Body of pancreas (tissue), 4 donors: ENCODE measurements around the gene OSBP2. TPM values are rescaled to one million over a fixed set of nuclear protein-coding genes. Genes with fewer than 3 reads are reported as not detected.

Source experiments
- ATAC-seq: fragments of 150-250 bp; one replicate; pipeline ENCODE4 v1.9.1; 2016
- DNase-seq, 4 donors: peaks; one replicate each; pipeline ENCODE4 v3.0.0-alpha.2; 2019
- H3K27ac ChIP-seq, 4 donors: fragments of 200-600 bp; sonication (generic); 1 replicate in 3 of 4; 2 replicates in 1 of 4; pipeline versions ENCODE4 v1.5.1 to v1.6.1; 2016 to 2019; ENCODE audit warnings: mild to moderate bottlenecking in 1 of 4, mixed read lengths in 1 of 4, moderate library complexity in 1 of 4
- H3K27me3 ChIP-seq, 2 donors: fragments of 200-600 bp; sonication (generic); one replicate each; pipeline ENCODE4 v1.6.0; 2016; ENCODE audit warnings: mild to moderate bottlenecking in 1 of 2
- H3K36me3 ChIP-seq, 2 donors: fragments of 200-600 bp; sonication (generic); replicated peaks in 1 of 2; 2 replicates each; pipeline ENCODE4 v1.5.1; 2016; ENCODE audit warnings: low read depth in 2 of 2; ENCODE audit not compliant: insufficient read depth in 1 of 2
- H3K4me1 ChIP-seq: fragments of 200-600 bp; sonication (generic); one replicate; pipeline ENCODE4 v1.6.0; 2016
- H3K4me3 ChIP-seq, 2 donors: fragments of 200-600 bp; sonication (generic); 1 replicate in 1 of 2; 2 replicates in 1 of 2; pipeline ENCODE4 v1.5.1; 2016 to 2019
- H3K9me3 ChIP-seq, 3 donors: fragments of 200-600 bp; sonication (generic); 1 replicate in 2 of 3; 2 replicates in 1 of 3; pipeline ENCODE4 v1.5.1; 2016
- CTCF ChIP-seq, 7 experiments: fragments of 450-650 bp in 4 of 7; fragments of 200-600 bp in 3 of 7; sonication (generic) in 3 of 7; IDR thresholded peaks; one replicate each; pipeline ENCODE4 v1.5.1; 2016 to 2019; ENCODE audit warnings: antibody characterized with exemption in 7 of 7
- POLR2A ChIP-seq, 3 donors: fragments of 450-650 bp; IDR thresholded peaks; one replicate each; pipeline ENCODE4 v1.6.1; 2016; ENCODE audit warnings: antibody characterized with exemption in 3 of 3, mild to moderate bottlenecking in 2 of 3
- WGBS, 2 donors: methylation state at CpG; one replicate each; pipeline ENCODE4 v1.1.5; 2017; 5-methylcytosine and 5-hydroxymethylcytosine counted together
- intact Hi-C: fragments of 100-400 bp; cut with DNase I; formaldehyde crosslinking; loops from one replicate; pipeline ENCODE4 v1.15.1; 2023
- total RNA-seq, 2 donors: library from RNA; depleted of rRNA; stranded (reverse); fragments of >200 nt; gene quantifications; one replicate each; pipeline ENCODE4 v1.1.0, GENCODE V29; 2016

Gene OSBP2
- total RNA-seq, 2 donors from 2014 or later: 2.3 to 3.0 TPM

DNA sequence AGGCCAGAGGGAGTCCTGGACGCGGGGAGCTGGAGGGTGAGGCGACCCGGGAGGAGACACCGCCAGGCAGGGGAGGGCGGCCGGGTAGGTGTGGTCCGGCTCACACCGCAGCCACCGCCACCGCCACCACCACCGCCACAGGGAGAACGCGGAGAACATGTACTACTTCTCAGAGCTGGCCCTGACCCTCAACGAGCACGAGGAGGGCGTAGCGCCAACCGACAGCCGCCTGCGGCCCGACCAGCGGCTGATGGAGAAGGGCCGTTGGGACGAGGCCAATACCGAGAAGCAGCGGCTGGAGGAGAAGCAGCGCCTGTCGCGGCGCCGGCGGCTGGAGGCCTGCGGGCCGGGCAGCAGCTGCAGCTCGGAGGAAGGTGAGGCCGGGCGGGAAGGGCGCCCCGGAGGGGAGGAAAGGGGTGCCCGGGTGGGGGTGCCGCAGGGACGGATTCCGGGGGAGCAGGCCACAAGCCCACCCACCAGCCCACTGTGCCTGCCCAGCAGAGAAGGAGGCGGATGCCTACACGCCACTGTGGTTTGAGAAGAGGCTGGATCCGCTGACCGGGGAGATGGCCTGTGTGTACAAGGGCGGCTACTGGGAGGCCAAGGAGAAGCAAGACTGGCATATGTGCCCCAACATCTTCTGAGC, 211.1 kb downstream of the OSBP2 start:
- TF ChIP-seq CTCF (IDR thresholded peaks at IDR 0.05) (no peak), POLR2A (IDR thresholded peaks at IDR 0.05) (no peak)
- no peak overlapping the region for H3K27ac ChIP-seq
- intact Hi-C loops: no loop called here
- H3K27me3 ChIP-seq: no peaks in the 10 kb centered on the region
- no peaks in the 10 kb centered on the region for H3K36me3 ChIP-seq
- WGBS, 2 donors: 95 to 96% methylated on average over 40 to 48 of the region's 49 CpGs
- no peaks in the 10 kb centered on the region for H3K4me1 ChIP-seq
- no peaks in the 10 kb centered on the region for H3K9me3 ChIP-seq
- DNase-seq: no peak
- H3K4me3 ChIP-seq: no peak overlapping the region
- no peak for ATAC-seq

- H3K36me3 ChIP-seq: no peaks in the 10 kb centered on the region
- H3K27ac ChIP-seq: no peak overlapping the region
- H3K4me3 ChIP-seq: no peak overlapping the region
- WGBS, 2 donors: 95% methylated on average over 9 of the region's 9 CpGs
- TF ChIP-seq POLR2A (IDR thresholded peaks at IDR 0.05) (no peak), CTCF (IDR thresholded peaks at IDR 0.05) (no peak)
- H3K27me3 ChIP-seq: no peaks in the 10 kb centered on the region
- DNase-seq (no peak), ATAC-seq (no peak)
- no peaks in the 10 kb centered on the region for H3K9me3 ChIP-seq
- H3K4me1 ChIP-seq: no peaks in the 10 kb centered on the region
- intact Hi-C loops: no loop called here
Observed at GRCh38 chr22:30906411-30906810, 211.7 kb downstream of the OSBP2 start.

- H3K36me3 ChIP-seq: no peaks in the 10 kb centered on the region
- WGBS, 2 donors: 67 to 71% methylated on average over 1 of the region's 1 CpG
- ATAC-seq: no peak
Observed at GRCh38 chr22:30906946-30907345, 212.3 kb downstream of the OSBP2 start.

DNA sequence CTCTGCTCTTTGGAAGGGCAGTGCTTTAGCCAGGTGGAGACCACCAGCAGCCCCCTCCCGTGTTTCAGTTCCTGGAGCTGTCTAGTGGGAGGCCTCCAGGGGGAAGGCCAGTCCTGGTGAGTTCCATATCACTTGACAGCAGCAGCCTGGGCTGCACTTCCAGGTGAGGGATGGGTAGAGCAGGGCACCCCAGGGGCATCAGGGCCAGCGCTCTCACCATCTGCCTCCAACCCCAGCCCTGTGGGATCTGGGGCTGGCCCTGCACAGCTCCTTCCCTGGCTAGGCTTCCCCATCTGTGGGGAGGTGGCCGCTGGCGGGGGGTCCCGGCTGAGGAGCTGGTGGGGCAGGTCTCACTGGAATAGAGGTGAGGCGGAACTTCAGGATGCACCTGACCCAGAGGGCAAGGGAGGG, 213.4 kb downstream of the OSBP2 start:
- Histone ChIP-seq H3K27me3 (no peaks in the 10 kb centered on the region), H3K4me3 (no peak overlapping the region), H3K27ac (no peak overlapping the region), H3K36me3 (no peaks in the 10 kb centered on the region), H3K9me3 (no peaks in the 10 kb centered on the region), H3K4me1 (no peaks in the 10 kb centered on the region)
- intact Hi-C loops: no loop called here
- DNase-seq (no peak), ATAC-seq (no peak)
- WGBS, 2 donors: 87 to 92% methylated on average over 4 to 6 of the region's 6 CpGs
- TF ChIP-seq CTCF (IDR thresholded peaks at IDR 0.05) (no peak), POLR2A (IDR thresholded peaks at IDR 0.05) (no peak)

More at GRCh38 chr22:30906946-30907345, 212.3 kb downstream of the OSBP2 start:
- H3K27me3 ChIP-seq: no peaks in the 10 kb centered on the region
- no peaks in the 10 kb centered on the region for H3K4me1 ChIP-seq
- intact Hi-C loops: no loop called here
- no peak for DNase-seq
- no peak overlapping the region for H3K4me3 ChIP-seq
- TF ChIP-seq CTCF (IDR thresholded peaks at IDR 0.05) (no peak), POLR2A (IDR thresholded peaks at IDR 0.05) (no peak)
- no peak overlapping the region for H3K27ac ChIP-seq
- H3K9me3 ChIP-seq: no peaks in the 10 kb centered on the region

- Histone ChIP-seq H3K36me3 (no peaks in the 10 kb centered on the region), H3K27ac (no peak overlapping the region), H3K9me3 (no peaks in the 10 kb centered on the region), H3K4me3 (no peak overlapping the region), H3K4me1 (no peaks in the 10 kb centered on the region), H3K27me3 (no peaks in the 10 kb centered on the region)
- ATAC-seq (no peak), DNase-seq (no peak)
- 88 to 89% methylated on average over 5 of the region's 5 CpGs for WGBS, 2 donors
- intact Hi-C loops: no loop called here
- TF ChIP-seq CTCF (IDR thresholded peaks at IDR 0.05) (no peak), POLR2A (IDR thresholded peaks at IDR 0.05) (no peak)
Observed at GRCh38 chr22:30909306-30909705, 214.6 kb downstream of the OSBP2 start.
